IgD-negative memory B cell (primary cell): ENCODE results near the gene CDH18. TPM values are rescaled to one million over a fixed set of nuclear protein-coding genes. Genes with fewer than 3 reads are reported as not detected.

ENCODE experiments used
- H3K27ac Mint-ChIP-seq, 3 donors: one replicate each; pipeline ENCODE4 v1.8.0; 2020 to 2022; ENCODE audit warnings: mild to moderate bottlenecking in 3 of 3, mixed read lengths in 3 of 3, moderate library complexity in 1 of 3
- H3K27me3 Mint-ChIP-seq: one replicate; pipeline ENCODE4 v1.8.0; 2021; ENCODE audit warnings: mixed read lengths
- H3K36me3 Mint-ChIP-seq: one replicate; pipeline ENCODE4 v1.8.0; 2020; ENCODE audit warnings: mild to moderate bottlenecking, mixed read lengths
- H3K4me1 Mint-ChIP-seq, 3 donors: one replicate each; pipeline ENCODE4 v1.8.0; 2020 to 2022; ENCODE audit warnings: mixed read lengths in 3 of 3, mild to moderate bottlenecking in 1 of 3
- H3K4me3 Mint-ChIP-seq, 4 donors: one replicate each; pipeline ENCODE4 v1.8.0; 2020 to 2022; ENCODE audit warnings: mild to moderate bottlenecking in 4 of 4, mixed read lengths in 4 of 4, moderate library complexity in 3 of 4
- H3K9me3 Mint-ChIP-seq, 3 donors: one replicate each; pipeline ENCODE4 v1.8.0; 2020 to 2021; ENCODE audit warnings: mixed read lengths in 3 of 3, mild to moderate bottlenecking in 1 of 3
- polyA plus RNA-seq: library from polyadenylated mRNA; unstranded; fragments of 300-500 nt; fragmentation: Illumina TruSeq; gene quantifications from one replicate; pipeline ENCODE4 v1.2.3, GENCODE V29; 2021

The CDH18 gene
- polyA plus RNA-seq, 1 donor from 2014 or later, result not detected

DNA sequence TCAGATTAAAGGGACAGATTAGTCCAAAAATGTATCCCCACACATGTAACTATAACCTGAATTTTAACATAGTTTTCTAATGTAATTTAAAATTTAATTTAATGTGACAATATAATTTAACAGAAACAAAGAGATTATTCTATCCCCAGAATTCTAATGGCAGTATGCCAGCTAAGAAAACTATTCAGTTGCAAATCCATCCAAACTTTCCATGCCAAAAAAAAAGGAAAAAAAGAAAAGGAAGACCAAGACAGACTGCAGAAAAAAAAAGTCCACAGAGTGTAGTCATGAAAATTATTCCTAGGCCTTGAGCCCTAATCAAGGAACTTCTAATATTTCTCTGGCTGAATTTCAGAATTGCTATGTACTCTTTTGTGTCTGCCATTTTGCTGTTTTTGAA is 217.6 kb downstream of the CDH18 start:
- peaks cover 0 to 2% (median 0%) of the 10 kb centered on the region in 3 donors for H3K9me3 Mint-ChIP-seq
- H3K27ac Mint-ChIP-seq, result no peak overlapping the region

DNA sequence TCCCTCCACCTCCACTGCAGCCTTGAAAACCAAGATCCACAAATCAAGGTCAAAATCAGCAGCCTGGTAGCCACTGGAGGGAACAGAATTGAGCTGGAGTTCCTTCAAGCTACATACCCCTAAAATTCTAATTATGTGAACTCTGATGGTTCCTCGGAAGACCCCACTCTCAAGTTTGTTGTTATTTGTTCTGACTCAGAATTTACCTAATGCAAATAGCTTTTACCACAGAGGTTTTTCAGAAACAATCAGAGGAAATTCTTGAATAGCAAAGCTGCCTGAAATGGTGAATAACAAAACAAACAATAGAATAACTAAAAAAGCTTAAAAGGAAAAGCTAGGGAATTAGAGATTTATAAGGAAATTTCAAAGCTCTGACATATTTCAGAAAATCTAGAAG is 220.0 kb downstream of the CDH18 start:
- Mint-ChIP-seq H3K36me3 (no peaks in the 10 kb centered on the region), H3K4me3 (no peak overlapping the region), H3K9me3 (peaks cover 1 to 4% (median 3%) of the 10 kb centered on the region in 3 donors), H3K4me1 (no peaks in the 10 kb centered on the region), H3K27me3 (no peaks in the 10 kb centered on the region), H3K27ac (no peak overlapping the region)

More for the DNA sequence above, 217.6 kb downstream of the CDH18 start:
- H3K36me3 Mint-ChIP-seq, result no peaks in the 10 kb centered on the region
- no peaks in the 10 kb centered on the region for H3K27me3 Mint-ChIP-seq
- no peaks in the 10 kb centered on the region for H3K4me1 Mint-ChIP-seq
- no peak overlapping the region for H3K4me3 Mint-ChIP-seq

DNA sequence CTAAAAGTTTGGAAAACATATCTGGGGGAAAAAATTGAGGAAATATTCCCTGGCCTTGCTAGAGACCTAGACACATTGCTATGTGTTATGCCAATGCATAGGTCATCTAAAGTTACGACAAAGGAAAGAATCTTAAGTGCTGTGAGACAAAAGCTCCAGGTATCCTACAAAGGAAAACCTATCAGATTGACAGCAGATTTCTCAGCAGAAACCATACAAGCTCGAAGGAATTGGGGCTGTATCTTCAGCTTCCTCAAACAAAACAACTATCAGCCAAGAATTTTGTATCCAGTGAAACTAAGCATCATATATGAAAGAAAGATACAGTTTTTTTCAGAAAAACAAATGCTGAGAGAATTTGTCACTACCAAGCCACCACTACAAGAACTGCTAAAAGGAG is 234.4 kb downstream of the CDH18 start:
- H3K4me3 Mint-ChIP-seq, result no peak overlapping the region
- no peaks in the 10 kb centered on the region for H3K4me1 Mint-ChIP-seq
- H3K36me3 Mint-ChIP-seq, result no peaks in the 10 kb centered on the region
- H3K9me3 Mint-ChIP-seq, result peaks cover 5 to 21% (median 6%) of the 10 kb centered on the region in 3 donors
- H3K27me3 Mint-ChIP-seq, result no peaks in the 10 kb centered on the region
- no peak overlapping the region for H3K27ac Mint-ChIP-seq

- Mint-ChIP-seq H3K27ac (no peak overlapping the region), H3K36me3 (no peaks in the 10 kb centered on the region), H3K27me3 (no peaks in the 10 kb centered on the region), H3K4me1 (no peaks in the 10 kb centered on the region), H3K9me3 (peaks cover 3 to 15% (median 3%) of the 10 kb centered on the region in 3 donors), H3K4me3 (no peak overlapping the region)
Observed at GRCh38 chr5:19751326-19751725, 236.7 kb downstream of the CDH18 start.

- peaks cover 0 to 4% (median 0%) of the 10 kb centered on the region in 3 donors for H3K9me3 Mint-ChIP-seq
- no peak overlapping the region for H3K4me3 Mint-ChIP-seq
- H3K4me1 Mint-ChIP-seq, result no peaks in the 10 kb centered on the region
- H3K27me3 Mint-ChIP-seq, result no peaks in the 10 kb centered on the region
- no peaks in the 10 kb centered on the region for H3K36me3 Mint-ChIP-seq
- H3K27ac Mint-ChIP-seq, result no peak overlapping the region
Observed at GRCh38 chr5:19745247-19745646, 242.8 kb downstream of the CDH18 start.

DNA sequence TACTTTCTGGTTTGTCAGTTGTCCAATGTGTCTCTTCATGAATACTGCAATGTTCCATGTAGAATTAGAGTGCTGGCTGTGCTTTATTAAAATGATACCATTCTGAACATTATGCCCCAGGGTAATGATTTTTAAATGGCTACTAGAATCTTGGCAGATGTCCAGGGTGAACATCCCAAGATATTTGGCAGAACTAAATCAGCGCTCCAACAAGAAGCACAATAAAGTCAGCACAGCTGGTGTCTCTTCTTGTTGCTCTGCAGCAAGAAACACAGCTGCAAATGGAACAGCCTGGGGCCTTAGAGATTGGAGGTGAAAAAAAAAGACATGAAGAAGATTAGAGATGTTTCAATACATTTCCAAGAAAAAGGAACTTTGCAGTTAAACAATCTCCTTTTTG is 248.3 kb downstream of the CDH18 start:
- Mint-ChIP-seq H3K4me3 (no peak overlapping the region), H3K36me3 (no peaks in the 10 kb centered on the region), H3K27me3 (no peaks in the 10 kb centered on the region), H3K27ac (no peak overlapping the region), H3K4me1 (no peaks in the 10 kb centered on the region), H3K9me3 (peaks cover 0 to 8% (median 6%) of the 10 kb centered on the region in 3 donors)

GRCh38 chr5:19734776-19735175 is 253.2 kb downstream of the CDH18 start:
- no peak overlapping the region for H3K27ac Mint-ChIP-seq
- H3K4me3 Mint-ChIP-seq, result no peak overlapping the region
- H3K27me3 Mint-ChIP-seq, result no peaks in the 10 kb centered on the region
- H3K4me1 Mint-ChIP-seq, result no peaks in the 10 kb centered on the region
- H3K9me3 Mint-ChIP-seq, result peaks cover 0 to 6% (median 4%) of the 10 kb centered on the region in 3 donors
- no peaks in the 10 kb centered on the region for H3K36me3 Mint-ChIP-seq

GRCh38 chr5:19733612-19734495 is 254.1 kb downstream of the CDH18 start:
- Mint-ChIP-seq H3K36me3 (no peaks in the 10 kb centered on the region), H3K27ac (no peak overlapping the region), H3K4me3 (no peak overlapping the region), H3K9me3 (peaks cover 0 to 6% (median 4%) of the 10 kb centered on the region in 3 donors), H3K27me3 (no peaks in the 10 kb centered on the region), H3K4me1 (no peaks in the 10 kb centered on the region)

DNA sequence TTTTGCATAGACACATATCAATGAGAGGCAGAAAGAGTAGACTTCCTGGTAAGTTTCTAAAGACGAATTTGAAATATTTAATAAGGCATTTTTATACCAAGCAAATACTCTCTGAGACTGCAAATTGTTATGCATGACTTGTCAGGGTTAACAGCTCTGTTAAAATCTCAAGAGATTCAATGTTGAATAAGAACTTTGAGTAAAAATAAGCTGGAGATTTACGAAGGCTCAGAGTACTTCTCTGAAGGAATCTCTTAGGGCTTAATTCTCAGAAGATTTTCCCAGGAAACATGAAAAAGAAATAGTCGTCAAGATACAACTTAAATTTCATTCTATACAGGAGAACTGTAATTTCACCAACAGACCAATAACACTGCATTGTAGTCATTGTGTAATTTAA is 259.4 kb downstream of the CDH18 start:
- H3K36me3 Mint-ChIP-seq, result no peaks in the 10 kb centered on the region
- H3K27me3 Mint-ChIP-seq, result no peaks in the 10 kb centered on the region
- H3K4me3 Mint-ChIP-seq, result no peak overlapping the region
- no peaks in the 10 kb centered on the region for H3K4me1 Mint-ChIP-seq
- peaks cover 0 to 4% (median 2%) of the 10 kb centered on the region in 3 donors for H3K9me3 Mint-ChIP-seq
- H3K27ac Mint-ChIP-seq, result no peak overlapping the region

GRCh38 chr5:19719109-19719508 is 268.9 kb downstream of the CDH18 start:
- Mint-ChIP-seq H3K9me3 (peaks cover 1 to 5% (median 2%) of the 10 kb centered on the region in 3 donors), H3K27me3 (no peaks in the 10 kb centered on the region), H3K27ac (no peak overlapping the region), H3K4me3 (no peak overlapping the region), H3K36me3 (no peaks in the 10 kb centered on the region), H3K4me1 (no peaks in the 10 kb centered on the region)

- H3K36me3 Mint-ChIP-seq, result peaks cover 1% of the 10 kb centered on the region
- peaks cover 0 to 5% (median 5%) of the 10 kb centered on the region in 3 donors for H3K9me3 Mint-ChIP-seq
- no peak overlapping the region for H3K27ac Mint-ChIP-seq
- H3K4me1 Mint-ChIP-seq, result no peaks in the 10 kb centered on the region
- no peaks in the 10 kb centered on the region for H3K27me3 Mint-ChIP-seq
- H3K4me3 Mint-ChIP-seq, result no peak overlapping the region
Observed at GRCh38 chr5:19713740-19714139, 274.3 kb downstream of the CDH18 start.

- Mint-ChIP-seq H3K27me3 (no peaks in the 10 kb centered on the region), H3K4me1 (no peaks in the 10 kb centered on the region), H3K9me3 (peaks cover 0 to 10% (median 4%) of the 10 kb centered on the region in 3 donors), H3K27ac (no peak overlapping the region), H3K36me3 (peaks cover 1% of the 10 kb centered on the region), H3K4me3 (no peak overlapping the region)
Observed at GRCh38 chr5:19709403-19709802, 278.6 kb downstream of the CDH18 start.

DNA sequence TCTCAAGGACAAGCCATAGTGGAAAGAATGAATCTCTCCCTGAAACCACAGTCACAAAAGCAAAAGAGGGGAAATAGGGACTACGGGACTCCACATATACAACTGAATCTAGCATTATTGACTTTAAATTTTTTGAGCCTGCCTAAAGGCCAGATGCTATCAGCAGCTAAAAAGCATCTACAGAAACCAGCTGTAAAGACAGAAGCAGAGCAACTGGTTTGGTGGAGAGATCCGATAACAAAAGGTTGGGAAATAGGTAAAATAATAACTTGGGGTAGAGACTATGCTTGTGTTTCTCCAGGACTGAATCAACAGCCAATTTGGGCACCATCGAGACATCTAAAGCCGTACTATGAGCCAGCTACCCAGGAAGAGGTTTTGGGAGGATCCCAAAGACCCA is 281.2 kb downstream of the CDH18 start:
- no peak overlapping the region for H3K27ac Mint-ChIP-seq
- H3K27me3 Mint-ChIP-seq, result no peaks in the 10 kb centered on the region
- H3K36me3 Mint-ChIP-seq, result peaks cover 1% of the 10 kb centered on the region
- H3K4me1 Mint-ChIP-seq, result no peaks in the 10 kb centered on the region
- H3K4me3 Mint-ChIP-seq, result no peak overlapping the region
- H3K9me3 Mint-ChIP-seq, result peaks cover 2 to 10% (median 4%) of the 10 kb centered on the region in 3 donors

GRCh38 chr5:19701731-19702130 is 286.3 kb downstream of the CDH18 start:
- H3K9me3 Mint-ChIP-seq, result peaks cover 0 to 2% (median 2%) of the 10 kb centered on the region in 3 donors
- H3K4me3 Mint-ChIP-seq, result no peak overlapping the region
- H3K27ac Mint-ChIP-seq, result no peak overlapping the region
- H3K27me3 Mint-ChIP-seq, result no peaks in the 10 kb centered on the region
- no peaks in the 10 kb centered on the region for H3K36me3 Mint-ChIP-seq
- no peaks in the 10 kb centered on the region for H3K4me1 Mint-ChIP-seq

DNA sequence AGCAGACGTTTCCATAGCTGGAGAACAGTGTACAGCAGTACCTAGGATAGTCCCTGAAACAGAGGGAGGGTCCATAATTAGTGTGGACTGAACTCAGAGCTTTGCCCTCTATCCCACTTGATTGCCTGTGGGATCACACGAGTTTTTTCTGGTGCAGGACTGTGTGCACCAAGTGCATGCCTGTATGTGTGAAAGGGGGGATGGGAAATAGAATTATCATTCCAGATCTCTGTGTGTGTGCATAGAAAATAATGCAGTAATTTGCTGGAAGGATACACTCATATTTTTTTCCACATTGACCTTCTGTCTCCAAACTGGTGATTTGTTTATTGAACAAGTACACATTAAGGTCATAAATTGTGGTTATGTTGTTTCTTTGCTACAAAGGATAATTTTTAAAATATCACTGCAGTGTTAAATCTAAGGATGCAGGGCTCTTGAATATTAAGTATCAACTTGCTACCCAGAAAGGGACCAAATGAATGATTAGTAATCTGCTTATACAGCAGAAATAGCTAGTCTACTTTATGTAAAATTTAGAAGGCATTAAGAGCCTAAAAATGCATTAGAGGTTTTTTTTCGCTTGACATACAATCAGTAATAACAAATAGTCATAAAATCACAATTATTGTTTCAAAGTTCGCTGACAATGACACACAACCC is 292.9 kb downstream of the CDH18 start:
- Mint-ChIP-seq H3K9me3 (peaks cover 0 to 7% (median 2%) of the 10 kb centered on the region in 3 donors), H3K27me3 (no peaks in the 10 kb centered on the region), H3K27ac (peak overlapping the region in 1 of 3 donors; percentile 26), H3K4me1 (no peaks in the 10 kb centered on the region), H3K4me3 (no peak overlapping the region), H3K36me3 (peaks cover 1% of the 10 kb centered on the region)
